ENCODE data around the gene CAV3.

The CAV3 gene

DNA sequence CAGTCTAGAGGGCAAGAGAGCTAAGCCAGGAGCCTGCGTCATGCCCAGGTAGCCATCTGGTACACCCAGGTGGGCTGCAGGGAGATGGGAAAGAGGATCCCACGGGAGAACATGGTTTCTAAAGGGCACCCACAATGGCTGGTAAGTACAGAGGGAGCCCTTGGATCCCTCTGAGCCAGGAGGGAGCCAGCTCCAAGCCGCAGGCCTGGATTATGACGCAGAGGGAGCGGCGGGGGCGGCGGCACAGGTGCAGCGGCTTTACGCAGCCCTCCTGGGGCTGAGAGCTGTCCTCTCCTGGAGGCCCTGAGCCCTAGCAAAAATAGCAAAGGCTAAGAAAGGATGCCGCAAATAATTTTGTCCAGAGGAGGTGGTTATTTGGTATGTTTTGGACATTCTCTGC is 2.8 kb downstream of the CAV3 start:
- no peak for DNase-seq

DNA sequence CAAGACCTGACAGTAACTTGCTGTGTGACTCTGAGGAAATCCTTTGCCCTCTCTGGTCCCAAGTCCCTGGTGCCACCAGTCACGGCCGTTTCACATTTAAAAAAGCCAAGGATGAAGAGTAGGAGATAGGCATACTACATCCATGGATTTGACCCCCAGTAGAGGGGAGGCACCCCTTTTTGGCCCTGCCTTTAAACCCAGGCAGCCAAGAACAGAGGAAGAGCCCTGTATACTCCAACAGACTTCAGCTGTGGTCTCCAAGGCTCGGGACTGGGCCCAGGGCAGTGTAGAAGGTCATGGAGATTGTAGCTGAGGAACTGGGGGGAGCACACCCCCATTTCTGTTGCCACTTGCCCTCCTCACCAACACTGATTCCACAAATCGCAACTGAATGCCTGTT is 3.7 kb downstream of the CAV3 start:
- DNase-seq = no peak

GRCh38 chr3:8737823-8738222 is 4.2 kb downstream of the CAV3 start:
- DNase-seq = no peak

- no peak for DNase-seq
These were observed 5.0 kb downstream of the CAV3 start for GRCh38 chr3:8738639-8739038.

- DNase-seq = no peak
These were observed 6.3 kb downstream of the CAV3 start for GRCh38 chr3:8739757-8740504.

DNA sequence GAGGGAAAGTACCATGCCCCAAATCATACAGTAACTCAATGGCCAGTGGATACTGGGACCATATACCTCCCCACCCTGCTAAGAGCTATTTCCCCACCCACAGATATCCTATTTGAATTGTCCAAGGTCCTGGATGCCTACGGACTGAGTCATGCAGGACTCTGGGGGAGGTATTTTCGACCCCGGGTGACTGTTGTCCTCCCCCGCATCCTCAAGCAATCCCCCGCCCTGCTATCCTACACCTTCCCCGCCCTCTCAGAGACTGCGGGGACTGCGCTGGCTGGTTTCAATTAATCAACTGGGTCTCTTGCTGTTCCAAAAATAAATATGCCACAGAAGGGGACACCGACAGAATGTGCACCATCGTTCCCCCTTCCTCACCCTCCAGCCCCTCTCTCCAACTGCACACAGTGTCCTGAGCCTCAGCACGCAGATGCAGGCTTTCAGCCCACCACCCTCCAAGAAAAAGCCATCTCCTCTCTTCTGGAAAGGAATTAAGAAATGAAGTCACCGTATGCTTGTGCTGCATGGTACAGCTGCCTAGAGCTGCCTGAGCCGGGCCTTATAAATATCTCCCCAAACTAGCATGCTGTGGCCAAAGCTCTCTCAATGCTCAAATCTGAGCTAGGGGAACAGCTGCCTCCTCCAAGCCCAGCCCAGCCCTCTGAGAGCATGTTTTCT is 8.1 kb downstream of the CAV3 start:
- no peak for DNase-seq

- no peak for DNase-seq
These were observed 9.5 kb downstream of the CAV3 start for GRCh38 chr3:8743021-8743601.

- DNase-seq = no peak
These were observed 10.3 kb downstream of the CAV3 start for GRCh38 chr3:8743911-8744310.

- no peak for DNase-seq
These were observed 12.2 kb downstream of the CAV3 start for GRCh38 chr3:8745619-8746370.

DNA sequence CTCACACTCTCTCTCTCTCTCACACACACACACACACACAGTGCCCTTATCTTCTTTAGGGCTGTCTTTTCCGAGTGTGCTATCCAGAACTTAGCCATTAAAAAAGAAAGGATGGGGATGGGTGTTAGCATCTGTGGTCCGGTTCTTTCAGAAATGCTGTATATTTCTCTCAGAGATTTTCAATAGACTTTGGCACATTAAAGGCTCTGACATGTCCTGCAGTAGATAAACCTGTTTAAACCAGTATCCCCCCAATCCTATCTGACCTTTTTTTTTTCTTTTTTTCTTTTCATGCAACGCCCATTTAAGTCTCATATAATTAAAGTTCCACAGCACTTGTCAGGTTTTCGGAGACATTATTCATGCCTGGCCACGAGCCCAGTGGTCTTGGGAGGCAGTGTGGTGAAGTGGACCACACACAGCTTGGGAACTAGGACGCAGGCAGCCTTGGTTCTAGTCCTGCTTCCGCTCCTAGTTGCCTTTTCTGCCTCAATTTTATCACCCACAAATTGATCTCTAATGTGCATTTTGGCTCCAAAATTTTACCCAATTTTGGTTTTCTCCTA is 13.3 kb downstream of the CAV3 start:
- DNase-seq = no peak

DNA sequence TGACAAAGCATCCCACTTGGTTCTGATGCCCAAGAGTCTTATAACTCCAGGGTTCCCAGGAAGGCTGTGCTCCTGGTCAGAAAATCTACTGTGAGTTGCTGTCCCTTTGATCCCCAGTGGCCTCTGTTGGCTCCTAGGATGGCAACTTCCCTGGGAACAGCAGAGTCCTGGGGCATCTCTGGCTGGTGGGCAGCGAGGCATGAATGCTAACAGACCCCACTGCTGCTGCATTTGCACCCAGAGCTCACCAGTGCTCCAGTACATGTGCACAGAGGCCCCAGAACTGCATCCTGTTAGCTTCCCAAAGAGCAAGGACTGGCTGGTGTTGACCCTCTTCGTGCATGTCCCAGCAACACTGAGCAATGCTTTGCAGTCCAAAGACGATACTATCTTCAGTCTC is 15.7 kb downstream of the CAV3 start:
- DNase-seq = no peak

DNA sequence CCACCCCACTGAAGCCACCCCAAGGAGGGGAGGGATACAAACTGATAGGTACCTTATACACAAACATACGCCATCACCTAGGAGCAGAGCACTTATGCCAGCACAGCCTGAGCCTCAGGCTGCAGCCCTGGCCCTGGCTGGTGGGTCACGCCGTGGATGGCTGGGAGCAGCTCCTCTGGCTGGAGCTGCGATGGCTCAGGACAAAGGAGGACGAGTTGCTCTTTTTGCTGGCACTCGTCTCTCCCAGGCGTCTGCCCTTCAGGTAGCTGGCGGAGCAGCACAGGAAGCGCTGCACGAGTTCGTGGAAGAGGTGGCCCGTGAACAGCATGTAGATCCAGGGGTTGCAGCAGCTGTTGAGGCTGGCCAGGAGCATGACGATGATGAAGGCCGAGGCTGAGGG is 19.2 kb downstream of the CAV3 start:
- no peak for DNase-seq

DNA sequence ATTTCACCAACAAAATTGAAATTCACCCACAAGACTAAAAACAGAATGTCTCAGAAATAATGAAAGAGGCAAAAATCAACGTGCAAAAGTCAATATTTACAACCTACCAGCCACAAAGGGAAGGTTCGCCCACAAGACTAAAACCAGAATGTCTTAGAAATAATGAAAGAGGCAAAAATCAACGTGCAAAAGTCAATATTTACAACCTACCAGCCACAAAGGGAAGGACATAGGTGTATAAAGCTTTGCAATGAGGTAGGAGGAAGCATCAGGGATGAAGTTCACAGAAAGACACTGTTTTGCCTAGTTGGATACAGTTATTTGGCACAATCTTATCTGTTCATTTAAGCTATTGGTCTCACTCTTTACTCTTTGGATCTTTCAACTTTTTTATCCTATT is 21.5 kb downstream of the CAV3 start:
- no peak for DNase-seq

DNA sequence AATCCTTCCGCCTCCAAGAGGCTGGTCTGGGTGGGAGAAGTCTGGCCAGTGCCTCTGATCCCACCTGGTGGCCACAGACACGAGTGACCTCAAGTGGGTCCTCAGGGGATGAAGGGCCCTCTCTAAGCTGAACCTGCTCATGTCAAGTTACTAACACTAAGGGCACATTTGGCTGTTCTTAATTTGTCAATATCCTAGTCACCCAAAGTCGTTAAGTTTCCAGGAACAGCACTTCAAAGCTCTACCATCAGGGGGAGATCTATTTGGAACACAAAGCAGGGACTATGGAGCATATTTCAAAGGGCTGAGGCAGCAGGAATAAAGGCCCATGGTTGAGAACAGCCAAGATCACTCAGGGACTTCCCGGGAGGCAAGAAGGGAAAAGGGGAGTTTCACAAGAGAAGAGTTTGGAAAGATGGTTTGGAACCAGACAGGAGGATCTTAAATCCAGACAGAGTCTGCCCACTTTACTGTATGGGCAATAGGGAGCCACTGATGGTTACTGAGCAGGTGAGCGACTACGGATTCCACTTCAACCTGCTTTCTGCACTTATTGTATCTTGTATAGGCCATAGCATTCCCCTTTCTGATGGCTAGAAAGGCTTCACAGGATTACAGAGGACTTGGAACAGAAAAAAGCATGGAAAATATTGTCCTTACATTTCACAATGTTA is 22.1 kb downstream of the CAV3 start:
- no peak for DNase-seq

GRCh38 chr3:8756671-8757070 is 23.1 kb downstream of the CAV3 start:
- DNase-seq = no peak

DNA sequence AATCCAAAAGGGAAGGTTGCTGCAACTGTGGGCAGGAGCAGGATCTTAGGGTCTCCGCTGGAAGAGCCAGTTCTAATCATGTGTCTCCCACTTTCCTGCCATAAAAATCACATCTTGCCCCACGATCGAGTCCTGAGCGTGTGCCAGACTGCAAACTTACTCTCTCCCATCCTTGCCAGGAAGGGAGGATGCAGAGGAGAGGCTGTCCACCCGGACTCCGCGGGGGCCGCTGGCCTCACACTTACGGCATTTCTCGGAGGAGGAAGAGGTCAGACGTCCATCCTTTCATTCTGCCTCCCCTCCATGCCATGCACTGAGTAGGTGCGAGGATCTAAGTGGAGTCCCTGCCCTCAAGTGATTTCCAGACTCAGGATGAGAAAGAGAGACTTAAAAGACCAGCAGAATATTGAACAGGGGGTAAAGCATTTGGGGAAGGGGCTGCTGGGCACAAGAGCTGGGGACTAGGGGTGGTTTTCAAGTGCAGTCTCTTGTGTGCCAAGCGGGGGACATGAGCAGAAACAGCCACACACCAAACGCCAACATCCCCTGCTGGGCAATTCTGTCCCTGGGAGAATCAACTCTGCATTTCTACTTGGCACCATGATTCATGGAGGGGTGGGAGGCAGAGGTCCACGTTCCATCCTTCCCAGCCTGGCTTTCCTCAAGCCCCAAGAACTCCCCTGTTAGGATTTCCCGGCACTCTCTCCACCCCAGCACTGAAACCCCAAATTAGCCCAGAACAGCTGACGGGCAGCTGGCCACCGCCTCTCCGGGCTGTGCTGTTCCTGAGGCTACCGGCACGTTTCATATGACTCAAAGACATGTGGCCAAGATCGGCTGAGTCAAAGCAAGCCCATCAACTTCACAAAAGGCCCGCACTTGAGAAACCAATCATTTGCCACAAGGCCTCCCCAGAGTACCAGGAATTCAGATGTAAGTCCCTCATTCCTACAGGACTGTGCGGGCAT is 24.2 kb downstream of the CAV3 start:
- no peak for DNase-seq

- no peak for DNase-seq
These were observed 25.6 kb downstream of the CAV3 start for GRCh38 chr3:8759038-8759707.

- DNase-seq = no peak
These were observed 26.5 kb downstream of the CAV3 start for GRCh38 chr3:8760091-8760490.

GRCh38 chr3:8760506-8760905 is 26.9 kb downstream of the CAV3 start:
- DNase-seq = no peak

GRCh38 chr3:8761866-8762265 is 28.3 kb downstream of the CAV3 start:
- no peak for DNase-seq
